ENCODE measurements around the gene MEF2C.

Gene MEF2C

DNA sequence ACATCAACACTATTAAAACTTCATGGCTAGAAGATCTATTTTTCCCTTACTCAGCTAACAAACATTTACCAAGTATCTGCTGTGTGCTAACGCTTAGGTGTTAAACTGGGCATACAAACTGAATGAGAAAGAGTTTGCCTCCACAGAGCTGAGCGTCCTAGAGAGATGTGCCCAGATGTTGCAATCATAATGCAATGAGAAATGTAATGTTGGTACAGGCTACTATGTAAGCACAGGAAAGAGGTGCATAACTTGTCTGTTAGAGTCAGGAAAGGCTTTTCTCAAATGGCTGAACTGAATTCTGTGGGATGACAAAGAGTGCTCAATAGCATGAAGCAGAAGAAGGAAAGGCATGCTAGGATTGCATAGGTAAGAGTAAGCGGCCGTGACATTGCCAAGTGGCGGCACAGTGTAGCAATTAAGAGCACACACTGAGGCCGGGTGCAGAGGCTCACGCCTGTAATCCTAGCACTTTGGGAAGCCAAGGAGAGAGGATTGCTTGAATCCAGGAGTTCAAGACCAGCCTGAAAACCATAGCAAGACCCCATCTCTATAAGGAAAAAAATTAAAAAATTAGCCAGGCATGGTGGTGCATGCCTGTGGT lies 137.8 kb downstream of the MEF2C start:
- DNase-seq, result no peak

DNA sequence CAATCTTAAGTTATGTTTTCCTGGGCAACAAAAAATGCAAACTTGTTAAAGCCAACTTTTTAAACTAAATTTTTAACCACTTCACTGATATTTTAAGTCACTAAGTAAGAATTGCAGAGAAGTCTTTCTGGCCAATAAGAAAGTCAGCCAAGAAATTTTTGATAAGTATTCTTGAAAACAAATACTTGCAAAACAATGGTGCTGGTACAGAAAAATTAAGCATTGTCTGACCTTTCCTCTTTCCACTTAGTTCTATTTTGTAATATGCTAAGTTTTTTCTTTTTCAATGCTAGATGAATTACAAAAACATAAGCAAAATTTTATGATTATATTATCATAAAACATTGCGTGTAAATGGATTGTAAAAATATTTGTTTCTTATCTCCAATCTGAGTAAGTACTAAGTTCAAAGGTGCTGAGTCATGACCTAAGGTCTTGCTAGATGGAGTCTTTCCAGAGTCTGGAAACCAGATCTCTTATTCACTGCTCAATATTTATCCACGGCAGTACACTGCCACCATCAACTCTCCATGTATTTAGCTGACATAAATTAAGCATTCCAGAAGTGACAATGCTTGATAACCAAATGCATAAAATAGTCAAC lies 139.7 kb downstream of the MEF2C start:
- DNase-seq, result peak; percentile 3

DNA sequence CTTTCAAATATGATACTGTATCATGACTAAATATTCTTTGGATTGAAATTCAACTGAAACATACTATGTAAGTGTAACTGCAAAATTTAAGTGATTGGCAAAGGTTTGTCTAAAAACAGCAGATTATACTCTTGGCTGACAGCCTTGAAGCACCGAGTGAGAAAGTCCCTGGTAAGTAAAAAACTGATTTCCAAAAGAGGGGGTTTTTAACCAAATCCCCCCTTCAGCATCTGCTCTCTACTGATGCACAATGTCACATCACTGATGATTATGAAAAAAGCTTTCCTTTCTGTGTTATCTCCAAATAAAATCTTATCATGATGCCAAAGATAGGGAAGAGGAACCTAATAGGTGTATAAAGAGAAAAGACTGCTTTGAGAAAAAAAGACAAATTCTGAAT lies 141.0 kb downstream of the MEF2C start:
- no peak for DNase-seq

DNA sequence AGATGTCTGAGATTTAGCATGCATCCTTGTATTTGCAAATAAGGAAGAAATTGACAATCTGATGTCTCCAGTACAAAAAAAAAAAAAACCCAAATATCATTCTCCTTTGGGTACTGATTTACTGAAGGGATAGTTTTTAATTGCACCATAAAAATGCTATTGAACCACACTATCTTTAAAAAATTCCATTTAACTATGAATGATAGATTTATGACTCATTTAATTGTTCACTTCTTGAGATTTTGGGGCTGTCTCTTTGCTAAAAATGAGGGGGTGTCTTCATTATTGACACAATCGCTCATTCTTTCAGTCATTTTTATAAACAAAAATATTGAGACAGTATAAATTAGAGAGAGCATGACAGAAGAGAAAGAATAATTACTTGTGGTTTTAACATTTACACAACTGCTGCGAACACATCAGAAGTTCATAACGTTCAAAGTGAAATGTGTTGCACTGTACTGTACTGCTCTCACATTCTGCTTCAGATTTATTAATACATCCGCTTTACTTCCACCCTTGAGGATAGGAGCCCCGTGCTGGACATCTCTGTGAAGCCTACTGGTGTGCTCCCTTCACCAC lies 142.3 kb downstream of the MEF2C start:
- DNase-seq, result no peak

DNA sequence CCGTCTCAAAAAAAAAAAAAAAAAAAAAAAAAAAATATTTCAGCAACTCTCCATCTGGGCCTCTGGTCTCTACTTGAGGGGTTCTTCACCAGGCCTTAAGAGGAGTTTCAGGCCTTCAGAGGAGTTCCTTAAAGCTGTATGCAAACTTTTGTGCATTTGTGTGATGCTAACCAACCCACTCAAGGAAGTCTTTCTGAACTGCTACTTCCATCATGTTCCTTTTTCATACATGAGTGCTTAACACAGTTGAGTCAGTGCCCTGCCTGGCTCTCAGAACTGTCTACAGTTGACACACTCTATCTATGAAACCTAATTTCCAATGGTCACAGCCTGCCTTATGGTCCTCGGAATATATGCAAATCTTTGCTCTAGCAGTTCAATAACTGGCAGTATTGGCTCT lies 146.5 kb downstream of the MEF2C start:
- no peak for DNase-seq

DNA sequence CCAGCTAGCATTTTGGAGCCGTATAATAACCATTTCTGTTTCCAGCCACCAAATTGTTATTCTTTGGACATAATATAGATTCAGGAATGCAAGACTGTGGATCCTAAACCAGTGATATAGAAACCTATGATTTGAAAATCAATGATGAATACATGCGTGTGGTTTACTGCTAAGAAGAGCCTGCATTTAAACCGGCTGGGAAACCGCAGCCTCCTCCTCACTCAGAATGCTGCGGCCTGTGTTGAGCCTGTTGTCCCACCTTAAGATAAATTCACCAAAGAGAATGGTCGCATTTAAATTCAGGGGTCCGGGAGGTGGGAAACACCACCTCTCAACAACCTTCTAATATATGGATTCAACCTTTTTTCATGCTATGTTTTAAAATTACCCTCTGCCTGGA lies 148.0 kb downstream of the MEF2C start:
- DNase-seq, result no peak

DNA sequence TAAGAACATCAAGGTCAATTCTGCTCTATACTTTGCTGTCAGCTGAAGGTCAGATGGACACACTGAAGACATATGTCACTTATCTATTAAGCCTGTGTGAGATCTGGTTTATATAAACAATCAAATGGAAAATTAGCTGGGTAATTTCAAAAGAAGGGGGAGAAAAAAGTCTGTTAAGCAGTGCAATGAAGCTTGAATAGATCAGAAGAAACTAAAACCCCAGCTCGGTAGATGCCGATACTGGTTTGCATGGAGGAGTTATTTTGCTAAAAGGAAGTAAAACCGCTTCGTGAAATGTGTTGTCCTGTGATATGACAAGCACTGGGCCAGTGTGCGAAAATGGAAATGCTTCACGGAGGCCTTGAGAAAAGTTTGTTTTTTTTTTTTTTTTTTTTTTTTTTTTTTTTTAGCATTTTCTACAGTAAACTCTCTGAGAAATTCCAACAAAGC lies 148.8 kb downstream of the MEF2C start:
- no peak for DNase-seq

DNA sequence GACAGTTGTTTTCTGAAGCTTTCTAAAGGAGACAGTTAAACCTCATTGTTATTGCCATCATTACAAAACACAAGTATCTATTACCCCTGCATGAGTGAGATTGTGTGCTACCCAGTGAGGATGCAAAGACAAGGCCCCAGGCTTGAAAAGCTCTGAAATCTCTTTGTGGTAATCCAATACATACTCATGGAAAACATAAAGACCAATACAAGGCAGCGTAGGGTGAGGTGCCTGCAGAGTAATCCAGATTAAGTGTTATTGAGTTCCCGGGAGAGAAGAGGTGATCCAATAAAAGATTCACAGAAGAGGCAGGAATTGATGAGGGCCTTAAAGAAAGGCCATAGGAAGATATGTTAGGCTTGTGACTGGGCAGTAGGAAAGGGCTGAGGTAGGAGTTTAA lies 150.1 kb downstream of the MEF2C start:
- no peak for DNase-seq

DNA sequence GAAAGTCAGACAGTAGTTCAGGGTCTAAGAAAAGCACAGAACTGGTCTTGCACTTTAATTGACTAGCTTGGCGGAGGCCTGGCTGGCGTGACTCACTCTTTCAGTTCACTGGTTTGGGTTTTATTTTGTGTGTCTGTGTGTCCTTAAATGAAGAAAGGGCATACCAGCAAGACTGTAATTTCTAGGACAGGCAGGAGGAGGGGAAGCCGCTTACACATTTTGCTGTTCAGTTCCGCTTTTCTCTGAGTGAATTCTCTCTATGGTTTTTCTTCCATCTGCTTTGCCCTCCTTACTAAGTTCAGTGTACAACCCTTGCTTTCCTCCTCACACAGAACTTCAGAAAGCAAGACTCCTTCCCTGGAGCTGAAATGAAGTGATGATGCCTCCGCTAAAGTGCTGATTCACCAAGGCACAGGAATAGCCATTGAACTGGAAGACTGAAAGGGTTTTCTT lies 150.8 kb downstream of the MEF2C start:
- no peak for DNase-seq

DNA sequence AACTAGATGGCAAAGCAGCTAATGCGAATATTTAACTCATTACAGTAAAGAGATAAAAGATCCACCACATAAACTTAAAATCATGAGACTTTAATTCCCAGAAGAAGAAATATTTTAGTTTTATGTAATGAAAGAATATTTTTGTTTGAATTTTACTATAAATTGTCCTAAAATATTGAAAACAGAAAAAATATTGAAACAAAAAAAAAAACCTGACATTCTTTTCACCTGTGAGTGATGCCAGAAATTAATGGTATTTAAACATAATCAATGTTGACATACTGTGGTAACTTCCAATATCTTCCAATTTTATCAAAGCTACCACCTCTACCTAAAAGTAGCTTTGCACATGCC lies 153.2 kb downstream of the MEF2C start:
- DNase-seq, result no peak

DNA sequence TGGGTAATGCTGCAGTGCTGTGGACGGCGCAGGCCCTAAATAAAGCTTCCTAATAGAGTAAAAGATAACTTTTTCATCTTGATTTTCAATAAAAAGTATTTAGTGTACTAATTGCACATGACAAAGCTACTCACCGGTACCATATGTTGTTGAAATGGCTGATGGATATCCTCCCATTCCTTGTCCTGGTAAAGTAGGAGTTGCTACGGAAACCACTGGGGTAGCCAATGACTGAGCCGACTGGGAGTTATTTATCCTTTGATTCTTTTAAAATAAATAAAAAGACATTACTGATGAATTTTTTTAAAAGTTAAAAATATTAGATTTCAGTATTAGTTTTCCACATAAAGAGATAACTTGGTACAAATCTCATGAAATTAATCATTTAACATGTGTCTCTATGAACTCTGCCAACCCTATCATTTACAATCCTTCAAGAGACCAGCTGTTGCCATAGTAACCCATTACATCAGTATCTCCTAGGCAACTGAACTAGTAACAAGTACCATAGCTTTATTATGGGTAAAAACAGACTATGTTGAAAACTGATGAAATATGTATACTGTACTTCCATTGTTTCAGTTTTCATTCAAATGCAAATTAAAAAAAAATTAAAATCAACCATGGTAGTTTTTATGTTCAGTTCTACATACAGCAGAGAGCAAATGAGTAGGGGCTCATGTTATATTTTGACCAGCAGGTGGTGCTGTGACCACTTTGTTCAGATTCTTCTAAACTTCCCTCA lies 153.7 kb downstream of the MEF2C start:
- peak; percentile 66 for DNase-seq

DNA sequence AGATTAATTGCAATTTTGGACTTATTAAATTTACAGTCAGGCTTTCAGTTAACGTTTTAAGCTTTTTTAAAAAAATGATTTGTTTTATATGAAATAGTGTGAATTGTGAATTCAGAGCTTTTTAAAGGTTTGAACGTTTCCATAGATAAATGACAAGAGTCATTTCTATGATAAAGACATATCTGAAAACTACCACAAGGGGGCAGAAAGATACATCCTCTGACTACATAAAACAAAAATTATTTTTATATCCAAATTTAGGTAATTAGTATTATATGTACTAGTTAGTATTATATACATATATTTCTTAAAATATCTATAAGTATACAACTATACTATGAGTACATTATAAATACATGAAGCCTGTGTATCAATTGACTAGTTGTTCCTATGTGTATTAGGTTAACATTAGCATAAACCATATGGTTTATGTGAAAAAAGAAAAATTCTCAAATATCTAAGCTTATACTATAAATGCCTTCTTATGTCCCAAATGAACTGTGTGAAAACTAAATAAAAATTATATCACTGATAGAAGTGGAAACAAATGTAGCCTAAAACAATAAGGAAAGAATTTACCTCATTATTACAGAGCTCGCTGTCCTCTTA lies 155.2 kb downstream of the MEF2C start:
- peak; percentile 8 for DNase-seq

DNA sequence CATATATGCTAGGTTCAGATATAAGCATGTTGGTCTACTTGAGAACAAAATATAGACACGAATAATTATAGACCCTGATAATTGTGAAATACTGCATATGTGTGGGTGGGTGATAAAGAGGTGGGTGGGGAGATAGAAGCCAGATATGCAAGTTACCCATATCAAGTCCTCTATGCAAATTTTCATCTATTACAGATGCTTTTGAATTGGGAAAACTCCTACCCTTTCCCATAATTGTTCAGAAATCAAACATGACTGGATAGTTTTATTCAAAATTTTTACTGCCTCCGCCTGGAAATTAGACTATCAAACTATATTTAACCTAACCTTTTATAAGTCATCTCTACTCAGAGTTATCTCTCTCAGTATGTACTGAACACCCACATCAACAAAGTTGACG lies 157.5 kb downstream of the MEF2C start:
- DNase-seq, result no peak

DNA sequence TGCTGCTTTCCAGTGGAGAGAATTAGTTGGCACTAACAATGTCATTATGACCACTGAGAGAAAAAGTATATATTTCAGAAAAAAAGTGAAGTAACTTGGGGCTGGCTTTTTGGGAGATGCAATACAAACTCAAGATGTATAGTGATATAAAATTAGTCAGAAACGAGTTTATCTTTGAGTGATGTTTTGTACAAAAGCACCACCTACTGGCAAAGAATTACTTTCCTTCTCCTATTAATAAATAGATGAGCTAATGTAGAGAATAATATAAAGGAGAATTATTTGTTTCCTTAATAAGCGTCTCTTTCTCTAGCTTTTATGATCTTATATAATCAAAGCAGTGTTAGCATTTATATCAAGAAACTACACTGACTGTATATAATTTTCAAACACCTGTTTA lies 158.8 kb downstream of the MEF2C start:
- DNase-seq, result peak; percentile 2

DNA sequence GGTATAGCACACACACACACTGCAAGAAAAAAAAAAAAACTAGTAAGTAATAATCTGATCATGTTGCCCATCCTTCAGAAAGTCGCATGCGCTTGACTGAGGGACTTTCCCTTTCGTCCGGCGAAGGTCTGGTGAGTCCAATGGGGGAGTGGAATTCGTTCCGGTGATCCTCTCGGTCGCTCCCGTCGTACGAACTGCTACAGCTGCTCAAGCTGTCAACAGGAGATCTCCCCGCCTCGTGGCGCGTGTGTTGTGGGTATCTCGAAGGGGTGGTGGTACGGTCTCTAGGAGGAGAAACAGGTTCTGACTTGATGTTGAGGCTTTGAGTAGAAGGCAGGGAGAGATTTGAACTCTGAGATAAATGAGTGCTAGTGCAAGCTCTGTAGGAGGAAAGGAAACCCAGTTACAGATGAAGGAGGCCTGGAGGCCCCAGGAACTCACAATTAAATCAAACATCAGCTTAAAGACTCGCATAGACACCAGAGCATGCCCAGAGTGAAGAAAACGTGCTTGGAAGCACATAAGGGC lies 160.4 kb downstream of the MEF2C start:
- no peak for DNase-seq

DNA sequence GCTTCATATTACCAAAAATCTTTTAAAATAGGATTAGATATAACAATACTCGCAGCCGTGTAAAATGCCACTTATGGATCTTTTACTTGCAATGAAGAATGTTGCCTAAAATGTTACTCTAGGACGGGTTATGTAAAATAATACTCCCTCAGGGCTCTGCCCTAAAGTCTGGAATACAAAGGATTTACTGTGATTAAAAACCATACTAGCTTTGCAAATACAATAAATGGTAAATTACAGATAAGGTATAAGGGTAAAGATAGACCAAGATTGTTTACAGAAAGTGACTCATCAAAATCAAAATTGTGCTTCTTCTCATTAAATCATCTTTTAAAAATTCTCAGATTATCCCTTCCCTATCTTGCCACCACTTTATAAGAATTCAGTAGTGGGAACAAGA lies 163.6 kb downstream of the MEF2C start:
- no peak for DNase-seq

DNA sequence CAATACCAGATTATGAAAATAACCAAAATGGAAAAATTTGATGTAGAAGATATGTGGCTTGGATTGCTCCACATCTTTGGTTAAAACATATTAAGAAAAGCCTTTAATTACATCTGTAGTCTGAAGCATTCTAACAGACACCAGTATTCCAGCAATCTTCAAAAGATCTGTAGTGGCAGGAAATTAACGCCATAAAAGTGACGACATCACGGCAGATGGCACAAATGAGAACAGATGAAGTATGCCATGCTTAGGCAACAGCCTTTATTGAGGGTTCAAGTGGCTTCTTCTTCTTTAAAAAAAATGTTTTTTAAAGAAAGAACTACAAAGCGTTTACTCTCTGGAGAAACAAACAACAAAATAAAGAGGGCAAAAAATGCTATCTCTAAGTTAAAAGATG lies 164.2 kb downstream of the MEF2C start:
- no peak for DNase-seq

DNA sequence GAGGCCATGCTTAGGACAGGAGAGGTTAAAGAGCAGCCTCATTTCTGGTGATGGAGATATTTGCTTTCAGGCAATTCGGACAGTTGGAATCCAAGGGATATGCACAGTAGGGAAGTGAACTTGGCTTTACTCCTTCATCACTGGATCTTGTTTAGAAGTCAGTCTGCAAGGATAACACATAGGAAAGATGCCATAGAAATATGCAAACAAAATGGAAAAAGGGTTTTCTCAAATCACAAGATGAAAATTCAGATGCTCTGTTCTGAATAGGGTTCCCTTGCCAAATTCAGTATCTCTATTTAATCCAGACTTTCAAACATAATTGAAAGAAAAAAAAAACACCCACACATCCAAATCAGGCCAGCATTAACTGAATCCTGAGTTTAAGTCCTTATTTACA lies 166.9 kb downstream of the MEF2C start:
- no peak for DNase-seq

DNA sequence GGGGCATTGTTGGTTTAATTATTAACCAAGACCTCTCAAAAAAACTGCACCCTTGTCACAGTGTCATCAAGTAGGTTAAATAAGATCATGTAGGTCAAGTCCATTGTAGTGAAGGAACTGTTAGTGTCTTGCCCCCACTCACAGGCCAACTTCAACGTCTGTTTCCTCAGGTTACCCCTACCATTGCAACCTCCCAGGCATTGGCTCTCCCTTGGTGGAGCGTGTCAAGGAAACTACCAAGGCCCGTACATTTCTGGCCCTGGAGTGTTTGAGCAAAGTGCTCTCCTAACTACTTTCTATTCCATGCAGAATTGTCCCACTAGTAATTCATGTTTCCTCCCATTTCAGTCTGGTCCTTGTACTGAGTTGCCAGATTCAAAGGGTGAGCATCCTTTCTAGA lies 167.5 kb downstream of the MEF2C start:
- DNase-seq, result no peak

DNA sequence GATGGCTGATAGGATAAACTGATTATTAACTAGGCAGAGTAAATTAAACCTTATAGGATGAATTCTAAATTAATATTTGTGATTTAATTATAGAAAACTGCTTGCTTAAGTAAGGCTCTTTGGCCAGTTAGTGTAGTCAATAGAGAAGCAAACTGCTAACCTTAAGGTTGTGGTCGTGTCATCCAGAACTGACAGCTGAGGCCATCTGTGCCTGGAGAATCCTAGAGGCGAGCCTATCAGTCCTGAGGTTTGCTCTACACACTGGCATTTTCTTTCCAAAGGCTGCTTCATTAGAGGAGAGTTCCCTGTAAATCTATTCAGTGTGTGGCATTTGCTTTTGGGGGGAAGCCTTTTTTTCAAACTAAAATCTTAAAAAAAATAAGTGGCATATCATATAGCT lies 169.2 kb downstream of the MEF2C start:
- no peak for DNase-seq

DNA sequence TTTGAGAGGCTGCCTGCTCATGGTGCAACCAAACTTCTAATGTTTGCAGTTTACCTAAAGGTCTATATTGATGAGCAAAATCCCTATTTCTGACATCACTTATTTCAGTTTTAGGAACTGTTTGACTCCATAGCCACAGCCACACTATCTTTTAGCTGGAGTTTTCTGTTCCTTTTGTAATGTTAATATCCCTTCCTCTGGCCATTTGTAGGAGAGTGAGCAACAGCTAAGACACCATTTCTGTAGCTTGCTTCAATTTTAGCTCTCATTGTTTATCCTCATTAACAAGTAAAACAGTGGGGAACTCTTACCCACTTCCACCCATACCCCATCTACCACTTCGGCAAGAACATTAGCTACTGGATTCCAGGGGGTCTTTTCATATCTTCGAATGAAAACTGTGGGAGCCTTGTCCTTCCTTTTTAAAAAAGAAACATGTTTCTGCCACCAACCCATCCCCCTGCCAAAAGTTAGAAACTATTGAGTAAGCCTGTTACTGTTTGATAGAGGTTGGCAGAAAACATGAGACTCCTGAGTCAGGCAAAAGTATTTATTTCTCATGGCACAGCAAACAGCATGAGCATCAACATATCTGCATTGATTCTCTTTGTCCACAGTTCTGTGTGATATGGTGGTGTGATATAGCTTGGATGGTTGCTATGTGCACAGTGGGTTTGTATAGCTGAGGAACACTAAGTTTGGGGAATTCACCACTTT lies 174.1 kb downstream of the MEF2C start:
- DNase-seq, result no peak

DNA sequence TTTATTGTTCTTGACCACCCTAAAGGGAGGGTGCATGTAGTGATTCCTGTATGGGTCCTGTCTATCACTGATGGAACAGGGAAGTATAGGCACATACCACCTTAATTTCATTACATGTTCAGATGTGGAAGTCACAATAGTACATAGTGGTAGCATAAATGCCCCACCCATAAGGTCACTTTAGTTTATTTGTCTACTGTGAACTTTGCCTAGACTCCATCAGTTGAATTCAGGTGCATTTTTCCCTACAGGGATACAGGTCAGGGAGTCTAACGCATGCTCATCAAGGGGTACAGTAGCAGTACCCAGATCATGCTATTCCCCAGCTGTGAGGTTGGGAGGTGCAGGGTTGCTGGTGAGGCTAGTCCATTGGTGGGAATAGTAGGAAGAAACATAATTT lies 175.0 kb downstream of the MEF2C start:
- DNase-seq, result no peak

Measured in EL (cell line).